CD14-positive monocyte (primary cell): ENCODE data around the gene DGKI. TPM values are rescaled to one million over a fixed set of nuclear protein-coding genes. Genes with fewer than 3 reads are reported as not detected.

Source experiments
- DNase-seq, 3 donors: peaks; one replicate each; pipeline ENCODE4 v3.0.0-alpha.2; 2011 to 2022
- H2AFZ ChIP-seq: 2 replicates; pipeline ENCODE4 v1.6.0; 2012; ENCODE audit warnings: mild to moderate bottlenecking, low read depth, low read length, inconsistent platforms; ENCODE audit not compliant: insufficient read depth, poor library complexity, severe bottlenecking
- H3K27ac ChIP-seq, 2 donors: 1 replicate in 1 of 2; 2 replicates in 1 of 2; pipeline ENCODE4 v1.5.1; 2012 to 2013; ENCODE audit warnings: low read length in 2 of 2, control low read depth in 1 of 2, inconsistent platforms in 1 of 2, low read depth in 1 of 2, mild to moderate bottlenecking in 1 of 2
- H3K27me3 ChIP-seq, 2 donors: one replicate each; pipeline versions ENCODE4 v1.6.0 to v1.6.1; 2011 to 2013; ENCODE audit warnings: low read length in 2 of 2; ENCODE audit not compliant: control insufficient read depth in 2 of 2, insufficient read depth in 2 of 2
- H3K36me3 ChIP-seq, 2 donors: replicated peaks in 1 of 2; 1 replicate in 1 of 2; 2 replicates in 1 of 2; pipeline versions ENCODE4 v1.5.1 to v1.6.1; 2012 to 2013; ENCODE audit warnings: low read length in 2 of 2, control low read depth in 1 of 2, inconsistent platforms in 1 of 2, mild to moderate bottlenecking in 1 of 2; ENCODE audit not compliant: insufficient read depth in 2 of 2, control insufficient read depth in 1 of 2
- H3K4me1 ChIP-seq, 2 donors: 1 replicate in 1 of 2; 2 replicates in 1 of 2; pipeline versions ENCODE4 v1.5.1 to v1.6.1; 2012 to 2013; ENCODE audit warnings: low read length in 2 of 2, control low read depth in 1 of 2, inconsistent platforms in 1 of 2, mild to moderate bottlenecking in 1 of 2, moderate library complexity in 1 of 2; ENCODE audit not compliant: insufficient read depth in 2 of 2, control insufficient read depth in 1 of 2
- H3K4me2 ChIP-seq: replicated peaks from 2 replicates; pipeline ENCODE3; 2012; ENCODE audit warnings: low read length, moderate library complexity, mild to moderate bottlenecking; ENCODE audit not compliant: poor library complexity, severe bottlenecking; ENCODE audit errors: extremely low read depth
- H3K4me3 ChIP-seq, 3 experiments: fragments of 200-600 bp in 1 of 3; sonication (generic) in 1 of 3; replicated peaks in 1 of 3; 1 replicate in 2 of 3; 2 replicates in 1 of 3; pipeline ENCODE4 v1.5.1; 2011 to 2013; ENCODE audit warnings: low read length in 3 of 3, mild to moderate bottlenecking in 3 of 3, control low read depth in 2 of 3, low read depth in 2 of 3, inconsistent platforms in 1 of 3, moderate library complexity in 1 of 3
- H3K79me2 ChIP-seq: 2 replicates; pipeline ENCODE4 v1.6.0; 2012; ENCODE audit warnings: mild to moderate bottlenecking, control low read depth, inconsistent platforms, low read length, moderate library complexity; ENCODE audit not compliant: insufficient read depth
- H3K9ac ChIP-seq: 2 replicates; pipeline ENCODE4 v1.6.0; 2017; ENCODE audit warnings: low read length, mild to moderate bottlenecking; ENCODE audit not compliant: insufficient read depth, poor library complexity, severe bottlenecking
- H3K9me3 ChIP-seq, 2 donors: replicated peaks in 1 of 2; 1 replicate in 1 of 2; 2 replicates in 1 of 2; pipeline versions ENCODE4 v1.5.1 to v1.6.1; 2012 to 2013; ENCODE audit warnings: low read length in 2 of 2, control low read depth in 1 of 2; ENCODE audit not compliant: control insufficient read depth in 1 of 2, insufficient read depth in 1 of 2
- H4K20me1 ChIP-seq: 2 replicates; pipeline ENCODE4 v1.6.0; 2012; ENCODE audit warnings: mild to moderate bottlenecking, low read length, control low read depth, moderate library complexity; ENCODE audit not compliant: insufficient read depth
- H3K27ac Mint-ChIP-seq, 7 donors: one replicate each; pipeline ENCODE4 v1.8.0; 2020; ENCODE audit warnings: mild to moderate bottlenecking in 7 of 7, mixed read lengths in 7 of 7, moderate library complexity in 6 of 7, inconsistent platforms in 2 of 7
- H3K27me3 Mint-ChIP-seq, 3 donors: one replicate each; pipeline ENCODE4 v1.8.0; 2021 to 2022; ENCODE audit warnings: low read depth in 3 of 3, mild to moderate bottlenecking in 3 of 3, mixed read lengths in 3 of 3, moderate library complexity in 3 of 3, inconsistent platforms in 1 of 3
- H3K36me3 Mint-ChIP-seq, 2 donors: one replicate each; pipeline ENCODE4 v1.8.0; 2020; ENCODE audit warnings: mixed read lengths in 2 of 2, inconsistent platforms in 1 of 2, mild to moderate bottlenecking in 1 of 2
- H3K4me1 Mint-ChIP-seq: one replicate; pipeline ENCODE4 v1.8.0; 2020; ENCODE audit warnings: mild to moderate bottlenecking, mixed read lengths
- H3K4me3 Mint-ChIP-seq, 2 donors: one replicate each; pipeline ENCODE4 v1.8.0; 2020; ENCODE audit warnings: mild to moderate bottlenecking in 2 of 2, mixed read lengths in 2 of 2, moderate library complexity in 1 of 2
- H3K9me3 Mint-ChIP-seq, 7 donors: one replicate each; pipeline ENCODE4 v1.8.0; 2020 to 2022; ENCODE audit warnings: mixed read lengths in 7 of 7, mild to moderate bottlenecking in 6 of 7, moderate library complexity in 6 of 7, inconsistent platforms in 2 of 7
- WGBS: methylation state at CpG from one replicate; pipeline ENCODE4 v1.1.5; 2013; ENCODE audit warnings: missing lambda C conversion rate; ENCODE audit not compliant: insufficient coverage; 5-methylcytosine and 5-hydroxymethylcytosine counted together
- intact Hi-C, 2 donors: fragments of 100-400 bp; cut with micrococcal nuclease; formaldehyde crosslinking; loops; one replicate each; pipeline versions ENCODE4 v1.15.0 to v1.15.1; 2023
- polyA plus RNA-seq, 3 donors: library from polyadenylated mRNA; depleted of rRNA in 1 of 3; unstranded in 2 of 3; stranded (reverse) in 1 of 3; fragments of 300-500 nt in 2 of 3; fragments of >200 nt in 1 of 3; fragmentation: Illumina TruSeq in 2 of 3; gene quantifications; 1 replicate in 2 of 3; 2 replicates in 1 of 3; pipeline ENCODE4 v1.2.3, GENCODE V29; 2012 to 2021
- TF ChIP-seq, protein P1 (sequence below): fragments of 200-600 bp; IDR thresholded peaks from one replicate; pipeline ENCODE4 v1.8.0; 2022; ENCODE audit warnings: antibody characterized with exemption, mild to moderate bottlenecking

Gene DGKI
- polyA plus RNA-seq, 3 donors: not detected

DNA sequence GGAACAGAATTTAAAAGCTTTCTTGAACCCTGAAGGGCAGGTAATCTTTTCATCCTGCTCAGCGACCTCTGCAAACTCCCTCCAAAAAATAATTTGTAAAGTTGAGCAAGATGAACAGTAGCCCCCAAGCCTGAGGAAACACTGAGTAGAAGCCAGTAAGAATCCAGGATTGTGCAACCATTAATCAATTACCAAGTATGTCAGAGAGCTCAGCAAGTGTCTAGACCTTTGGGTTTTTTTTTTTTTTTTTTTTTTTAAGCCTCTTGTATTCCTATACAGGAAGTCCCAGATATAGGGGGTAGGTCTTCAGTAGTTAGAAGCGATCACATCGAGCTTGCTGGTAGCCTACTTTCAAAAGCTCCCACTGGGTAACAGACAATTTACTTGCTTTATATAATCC lies 155.2 kb downstream of the DGKI start:
- WGBS: 100% methylated on average over 1 of the region's 3 CpGs
- DNase-seq: no peak
- no peaks in the 10 kb centered on the region for H3K79me2 ChIP-seq
- H3K9me3 Mint-ChIP-seq: peaks cover 0 to 2% (median 0%) of the 10 kb centered on the region in 7 donors
- peaks cover 2 to 7% (median 7%) of the 10 kb centered on the region in 3 donors for H3K27me3 Mint-ChIP-seq
- H3K36me3 Mint-ChIP-seq: no peaks in the 10 kb centered on the region
- H3K4me2 ChIP-seq: no peak overlapping the region
- H3K27ac Mint-ChIP-seq: no peak overlapping the region
- no peaks in the 10 kb centered on the region for H3K36me3 ChIP-seq
- no peak overlapping the region for H3K9ac ChIP-seq
- no peaks in the 10 kb centered on the region for H3K27me3 ChIP-seq
- H2AFZ ChIP-seq: no peak overlapping the region
- no peaks in the 10 kb centered on the region for H3K4me1 ChIP-seq
- H4K20me1 ChIP-seq: no peaks in the 10 kb centered on the region
- no peaks in the 10 kb centered on the region for H3K4me1 Mint-ChIP-seq
- TF ChIP-seq, protein P1, sequence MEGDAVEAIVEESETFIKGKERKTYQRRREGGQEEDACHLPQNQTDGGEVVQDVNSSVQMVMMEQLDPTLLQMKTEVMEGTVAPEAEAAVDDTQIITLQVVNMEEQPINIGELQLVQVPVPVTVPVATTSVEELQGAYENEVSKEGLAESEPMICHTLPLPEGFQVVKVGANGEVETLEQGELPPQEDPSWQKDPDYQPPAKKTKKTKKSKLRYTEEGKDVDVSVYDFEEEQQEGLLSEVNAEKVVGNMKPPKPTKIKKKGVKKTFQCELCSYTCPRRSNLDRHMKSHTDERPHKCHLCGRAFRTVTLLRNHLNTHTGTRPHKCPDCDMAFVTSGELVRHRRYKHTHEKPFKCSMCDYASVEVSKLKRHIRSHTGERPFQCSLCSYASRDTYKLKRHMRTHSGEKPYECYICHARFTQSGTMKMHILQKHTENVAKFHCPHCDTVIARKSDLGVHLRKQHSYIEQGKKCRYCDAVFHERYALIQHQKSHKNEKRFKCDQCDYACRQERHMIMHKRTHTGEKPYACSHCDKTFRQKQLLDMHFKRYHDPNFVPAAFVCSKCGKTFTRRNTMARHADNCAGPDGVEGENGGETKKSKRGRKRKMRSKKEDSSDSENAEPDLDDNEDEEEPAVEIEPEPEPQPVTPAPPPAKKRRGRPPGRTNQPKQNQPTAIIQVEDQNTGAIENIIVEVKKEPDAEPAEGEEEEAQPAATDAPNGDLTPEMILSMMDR: no peak
- no peak overlapping the region for H3K4me3 ChIP-seq
- H3K27ac ChIP-seq: no peak overlapping the region
- intact Hi-C loops: no loop called here
- H3K4me3 Mint-ChIP-seq: no peak overlapping the region
- H3K9me3 ChIP-seq: no peaks in the 10 kb centered on the region

DNA sequence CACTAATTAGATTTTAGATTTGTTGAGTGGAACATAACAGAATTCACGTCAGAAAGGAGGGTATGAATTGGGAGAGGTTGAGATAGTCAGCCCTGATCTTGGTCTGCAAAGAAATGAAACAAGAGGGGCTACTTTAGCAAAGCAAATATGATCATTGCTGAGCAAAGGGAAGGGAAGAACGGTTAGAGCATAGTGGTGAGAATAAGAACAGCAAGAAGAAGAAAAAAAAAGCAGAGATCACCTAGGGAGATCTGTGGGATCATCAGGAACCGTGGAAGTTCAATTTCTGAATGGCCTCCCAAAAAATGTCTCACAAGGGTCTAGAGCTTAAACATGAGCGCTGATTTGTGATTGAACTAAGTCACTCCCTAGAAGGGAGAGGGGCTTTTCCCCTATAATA lies 156.1 kb downstream of the DGKI start:
- H3K79me2 ChIP-seq: no peaks in the 10 kb centered on the region
- no peaks in the 10 kb centered on the region for H3K36me3 ChIP-seq
- intact Hi-C loops: no loop called here
- H3K27ac ChIP-seq: no peak overlapping the region
- no peaks in the 10 kb centered on the region for H3K4me1 ChIP-seq
- no peaks in the 10 kb centered on the region for H3K36me3 Mint-ChIP-seq
- DNase-seq: no peak
- no peak overlapping the region for H3K9ac ChIP-seq
- peaks cover 0 to 2% (median 0%) of the 10 kb centered on the region in 7 donors for H3K9me3 Mint-ChIP-seq
- no peaks in the 10 kb centered on the region for H4K20me1 ChIP-seq
- 67% methylated on average over 1 of the region's 4 CpGs for WGBS
- TF ChIP-seq, protein P1: no peak
- H3K4me3 Mint-ChIP-seq: no peak overlapping the region
- H3K27me3 ChIP-seq: peaks cover 0 to 3% of the 10 kb centered on the region in 2 donors
- H2AFZ ChIP-seq: no peak overlapping the region
- H3K27me3 Mint-ChIP-seq: peaks cover 2 to 7% (median 7%) of the 10 kb centered on the region in 3 donors
- H3K27ac Mint-ChIP-seq: no peak overlapping the region
- no peaks in the 10 kb centered on the region for H3K4me1 Mint-ChIP-seq
- H3K4me3 ChIP-seq: no peak overlapping the region
- no peak overlapping the region for H3K4me2 ChIP-seq
- no peaks in the 10 kb centered on the region for H3K9me3 ChIP-seq
